Measurements from ENCODE around the gene DMD.
"Not testable (repeated sequence)": the region's sequence is repeated elsewhere in the genome, so short reads cannot be mapped to it uniquely, and the experiment has no call there.

The DMD gene

DNA sequence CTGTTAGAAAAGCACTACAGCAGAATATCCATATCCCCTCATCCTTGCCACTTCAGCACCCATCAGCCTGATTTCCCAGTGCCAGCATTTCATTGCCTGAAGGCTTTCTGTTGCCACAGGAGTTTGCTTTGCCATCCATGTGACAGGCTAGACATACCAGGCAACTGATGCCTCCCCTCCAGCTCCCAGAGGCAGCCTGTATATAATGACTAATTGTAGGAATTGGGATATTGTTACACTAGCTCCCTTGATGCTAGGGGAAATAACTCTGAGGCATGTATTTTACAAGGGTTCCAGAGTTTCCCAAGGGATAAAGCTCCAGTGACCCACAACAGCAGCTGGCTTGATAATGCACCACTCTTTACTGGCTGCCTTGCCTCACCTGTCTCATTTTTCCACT, 1531.5 kb downstream of the DMD start:
- DNase-seq: no peak

DNA sequence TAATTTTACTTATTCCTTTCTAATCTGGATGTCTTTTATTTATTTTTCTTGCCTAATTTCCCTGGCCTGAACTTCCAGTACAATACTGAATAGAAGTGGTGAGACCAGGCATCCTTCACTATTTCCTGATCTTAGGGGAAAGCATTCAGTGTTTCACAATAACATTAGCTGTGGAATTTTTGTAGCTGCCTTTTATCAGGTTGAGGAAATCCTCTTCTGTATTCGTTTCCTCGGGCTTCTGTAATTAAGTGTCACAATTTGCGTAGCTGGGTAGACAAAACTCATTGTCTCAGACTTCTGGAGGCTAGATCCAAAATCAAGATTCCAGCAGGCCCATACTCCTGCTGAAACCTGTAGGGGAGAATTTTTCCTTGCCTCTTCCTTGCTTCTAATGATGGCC, 1541.1 kb downstream of the DMD start:
- DNase-seq: no peak

DNA sequence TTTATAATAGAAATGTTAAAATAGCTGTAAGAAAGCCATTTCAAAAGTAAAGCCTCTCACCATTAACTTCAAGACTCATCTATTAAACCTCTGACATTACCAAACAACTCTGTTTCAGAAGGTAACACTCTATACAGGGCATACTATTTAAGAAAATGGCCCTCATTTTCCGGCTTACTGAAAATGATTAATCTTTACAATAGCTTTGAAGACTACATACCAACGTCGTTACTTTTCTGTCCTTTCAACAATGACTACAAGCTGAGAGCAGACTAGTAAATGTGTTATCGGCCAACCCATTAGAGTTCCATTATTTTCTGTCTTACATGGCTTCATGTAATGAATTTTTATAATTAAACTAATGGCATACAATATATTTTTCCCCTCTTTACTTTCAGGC, 1545.9 kb downstream of the DMD start:
- no peak for DNase-seq

DNA sequence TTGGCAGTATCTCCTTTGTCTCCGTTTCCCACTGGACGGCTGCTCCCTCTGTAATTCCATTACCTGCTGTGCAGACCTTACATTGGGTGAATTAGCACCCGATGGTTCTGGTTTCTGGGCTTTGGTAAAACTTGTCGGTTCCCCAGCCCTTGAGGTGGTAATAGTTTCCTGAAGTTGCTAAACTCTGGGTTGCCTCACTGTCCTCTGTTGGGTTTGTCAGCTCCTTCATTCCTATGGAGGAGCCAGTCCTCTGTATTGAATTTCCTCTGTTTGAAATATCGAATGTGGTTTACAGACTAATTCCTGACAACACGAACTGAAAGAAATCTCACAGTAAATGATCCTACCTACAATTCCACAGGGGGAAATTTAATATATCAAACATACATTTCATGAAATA, 1548.2 kb downstream of the DMD start:
- DNase-seq: no peak

DNA sequence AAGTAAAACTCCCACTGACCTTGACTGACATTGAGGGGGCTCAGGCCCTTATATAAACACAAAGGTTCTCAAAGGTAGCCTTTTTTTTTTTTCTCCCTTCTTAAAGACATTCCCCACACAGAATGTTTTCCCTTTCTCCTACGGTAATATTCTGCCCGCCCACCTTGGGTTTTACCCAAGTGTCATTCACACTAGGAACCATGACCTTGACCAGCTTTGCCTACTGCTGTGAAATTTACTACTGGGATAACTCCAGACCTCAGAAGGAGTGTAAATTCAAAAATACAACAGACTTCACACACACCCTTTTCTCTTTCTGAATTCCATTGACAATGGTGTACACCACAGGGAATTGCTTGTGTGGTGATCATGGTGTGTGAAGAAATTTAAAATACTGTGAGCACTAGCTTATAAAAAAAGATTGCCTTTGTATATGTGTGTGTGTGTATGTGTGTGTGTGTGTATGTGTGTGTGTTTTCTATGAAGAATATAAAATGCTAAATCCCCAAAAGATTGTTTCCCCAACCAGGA, 1550.0 kb downstream of the DMD start:
- no peak for DNase-seq

DNA sequence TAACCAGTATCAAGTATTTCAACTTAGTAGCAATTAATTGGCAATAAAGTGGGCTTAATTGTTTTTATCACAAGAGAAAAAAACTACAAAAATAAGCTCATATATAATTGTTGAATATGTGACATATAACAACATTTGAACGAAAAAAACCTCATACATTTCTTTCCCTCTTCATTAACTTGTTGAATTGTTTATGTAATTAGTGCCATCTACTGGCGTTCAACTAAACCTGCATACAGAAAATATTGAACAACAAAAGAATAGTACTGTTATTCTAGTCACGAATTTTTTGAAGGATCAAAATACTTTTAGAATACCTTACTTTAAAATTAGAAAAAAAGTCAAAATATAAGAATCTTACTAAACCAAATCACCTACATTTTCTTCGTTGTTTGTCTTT, 1553.0 kb downstream of the DMD start:
- peak; percentile 36 for DNase-seq

DNA sequence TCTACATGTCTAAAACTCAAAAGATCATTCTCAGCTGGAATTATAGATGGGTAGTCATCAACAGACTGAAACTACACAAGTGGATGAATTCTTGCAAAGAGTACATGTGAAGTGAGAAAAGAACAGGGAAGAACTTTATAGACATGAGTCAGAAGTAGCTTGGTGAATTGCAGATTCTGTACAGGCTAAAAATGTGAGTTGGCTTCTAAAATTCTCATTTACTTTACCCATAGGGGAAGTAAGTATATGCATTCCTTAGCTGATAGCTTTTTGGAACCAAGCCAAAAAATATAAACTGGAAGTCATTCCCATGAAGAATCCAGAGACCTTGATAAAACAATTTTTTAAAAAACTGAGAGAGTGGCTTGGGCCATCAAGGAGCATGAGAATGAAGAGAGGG, 1555.3 kb downstream of the DMD start:
- peak; percentile 79 for DNase-seq

DNA sequence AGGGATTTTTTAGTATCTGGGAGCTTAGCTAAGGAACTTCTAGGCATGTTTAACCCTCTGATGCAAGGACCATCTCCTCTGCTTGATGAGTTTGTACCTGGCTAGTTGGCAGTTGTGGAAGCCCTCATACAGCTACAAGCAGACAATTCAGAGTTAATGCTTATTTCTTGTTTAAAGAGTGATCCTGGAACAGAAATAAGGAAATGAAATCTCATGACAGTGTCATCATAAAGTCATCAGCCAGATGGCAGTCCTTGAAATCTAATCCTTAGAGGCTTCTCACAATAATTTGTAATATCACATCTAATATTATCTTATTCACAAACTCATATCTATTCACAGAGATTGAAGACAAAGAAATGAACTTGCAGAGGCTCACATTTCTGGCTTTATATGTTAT, 1557.9 kb downstream of the DMD start:
- DNase-seq: no peak

DNA sequence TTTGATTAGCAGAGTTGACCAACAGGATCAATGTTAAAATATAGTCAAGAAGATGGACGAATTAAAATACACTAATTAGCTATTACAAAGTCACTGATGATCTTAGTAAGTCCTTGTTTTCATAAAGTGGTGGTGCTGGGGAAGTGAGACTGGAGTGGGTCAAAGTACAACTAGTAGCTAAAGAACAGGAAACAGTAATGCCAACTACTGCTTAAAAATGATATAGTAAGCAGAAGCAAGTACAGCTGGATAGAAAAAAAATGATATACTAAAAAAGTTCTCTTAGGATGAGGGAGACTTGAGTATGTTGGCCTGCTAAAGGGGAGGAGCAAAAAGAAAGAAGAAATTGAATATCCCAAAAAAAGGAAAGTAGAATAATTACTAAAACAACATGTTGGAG, 1558.7 kb downstream of the DMD start:
- no peak for DNase-seq

DNA sequence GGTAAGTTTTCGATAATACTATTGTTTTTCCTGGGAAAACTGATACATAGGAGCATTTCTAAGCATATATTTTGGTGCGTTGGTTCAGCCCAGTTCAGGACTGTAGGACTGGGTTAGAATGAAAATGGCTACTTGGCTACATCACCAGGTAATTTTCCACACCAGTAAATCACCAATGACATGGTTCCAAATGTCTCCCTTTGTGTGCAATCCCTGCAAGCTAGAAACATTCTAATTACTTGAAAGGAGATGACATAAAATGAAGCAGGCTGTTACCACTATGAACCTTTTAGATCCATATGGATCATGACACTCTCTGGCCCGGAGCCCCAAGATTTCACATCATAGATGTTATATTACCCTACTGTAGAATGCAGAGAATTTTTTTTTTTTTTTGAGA, 1562.1 kb downstream of the DMD start:
- no peak for DNase-seq

DNA sequence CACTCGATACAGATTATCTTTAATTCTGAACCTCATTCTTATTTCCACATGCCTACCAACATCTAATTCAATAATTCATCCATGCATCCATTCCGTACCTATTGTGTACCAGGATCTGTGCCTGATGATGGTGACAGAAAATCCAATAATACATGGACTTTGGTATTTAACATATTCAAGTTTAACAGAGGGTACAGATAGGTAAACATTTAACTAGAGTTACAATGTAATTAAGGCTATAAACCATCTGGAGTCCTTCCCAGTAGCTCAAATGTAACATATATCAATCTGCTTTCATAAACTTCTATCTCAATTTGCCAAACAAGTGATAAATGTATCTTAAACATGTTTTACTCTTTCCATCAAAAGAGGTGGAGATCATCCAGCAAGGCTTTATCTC, 1578.0 kb downstream of the DMD start:
- no peak for DNase-seq

DNA sequence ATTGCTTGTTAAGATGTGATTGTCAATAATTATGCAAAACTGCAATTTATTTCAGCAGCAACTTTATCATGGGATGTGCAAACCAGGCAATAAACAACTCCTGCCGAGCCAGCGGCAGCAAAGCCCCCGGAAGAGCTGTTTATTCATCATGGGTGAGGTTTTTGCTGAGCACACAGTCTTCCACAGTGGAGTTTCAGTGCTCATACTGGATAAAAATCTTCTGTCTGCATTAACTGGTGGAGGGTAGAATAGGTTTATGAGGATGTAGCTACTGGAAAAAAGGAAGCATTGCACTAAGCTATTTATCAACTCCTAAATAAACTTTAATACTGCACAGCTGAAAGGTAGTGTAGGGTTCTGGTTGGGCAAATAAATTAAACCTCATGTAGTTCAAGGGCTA, 1582.2 kb downstream of the DMD start:
- DNase-seq: no peak

DNA sequence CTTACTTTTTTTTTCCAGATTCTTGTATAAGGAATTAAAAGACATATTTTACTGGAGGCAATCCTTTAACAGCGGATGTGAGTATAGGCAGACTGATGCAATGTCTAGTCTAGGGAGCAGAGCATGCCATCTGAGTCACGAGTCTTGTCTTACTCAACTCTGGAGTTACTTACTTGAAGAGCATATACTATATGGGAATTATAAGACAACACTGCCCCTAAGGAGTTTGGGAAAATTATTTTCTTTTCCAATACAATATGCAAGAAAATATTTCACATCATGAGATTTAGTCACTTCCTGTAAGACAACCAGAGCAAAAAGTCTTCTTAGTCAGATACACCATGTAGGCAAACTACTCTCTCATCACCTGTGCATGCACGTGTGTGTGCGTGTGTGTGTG, 1602.2 kb downstream of the DMD start:
- peak; percentile 93 for DNase-seq

DNA sequence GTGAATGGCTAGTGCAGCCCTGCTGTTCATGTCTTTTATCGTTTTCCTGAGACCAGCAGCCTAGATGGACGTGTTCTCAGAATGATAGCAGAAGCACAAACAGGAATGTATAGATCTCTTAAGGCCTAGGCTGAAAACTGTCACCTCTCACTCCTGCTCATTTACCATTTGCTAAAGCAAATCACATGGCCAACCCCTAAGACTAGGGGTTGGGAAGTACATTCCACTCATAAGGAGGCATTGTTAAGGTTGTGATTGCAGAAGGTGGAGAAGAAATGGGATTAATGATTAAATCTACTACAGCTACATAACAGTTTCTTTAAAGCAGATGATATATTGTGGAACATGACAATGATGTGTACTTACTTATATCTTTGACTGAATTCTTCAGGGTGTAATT, 1602.7 kb downstream of the DMD start:
- DNase-seq: peak; percentile 6

DNA sequence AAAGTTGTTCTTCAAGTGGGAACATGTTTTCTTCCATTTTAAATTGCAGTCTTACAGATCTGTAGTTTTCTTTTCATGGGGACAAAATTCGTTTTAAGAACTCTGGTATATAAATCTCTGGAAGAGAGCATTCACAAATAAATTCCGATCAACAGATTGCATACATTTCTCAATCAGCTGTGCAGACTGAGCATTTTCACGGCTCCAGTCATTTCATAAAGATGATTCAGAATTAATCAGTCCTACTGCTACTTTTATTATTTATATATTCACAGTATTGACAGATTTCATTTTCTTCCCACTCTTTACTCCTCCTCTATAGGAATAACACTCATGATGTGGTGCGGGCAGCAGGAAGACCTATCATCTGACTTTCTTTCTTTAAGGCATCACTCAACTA, 1604.6 kb downstream of the DMD start:
- peak; percentile 11 for DNase-seq

DNA sequence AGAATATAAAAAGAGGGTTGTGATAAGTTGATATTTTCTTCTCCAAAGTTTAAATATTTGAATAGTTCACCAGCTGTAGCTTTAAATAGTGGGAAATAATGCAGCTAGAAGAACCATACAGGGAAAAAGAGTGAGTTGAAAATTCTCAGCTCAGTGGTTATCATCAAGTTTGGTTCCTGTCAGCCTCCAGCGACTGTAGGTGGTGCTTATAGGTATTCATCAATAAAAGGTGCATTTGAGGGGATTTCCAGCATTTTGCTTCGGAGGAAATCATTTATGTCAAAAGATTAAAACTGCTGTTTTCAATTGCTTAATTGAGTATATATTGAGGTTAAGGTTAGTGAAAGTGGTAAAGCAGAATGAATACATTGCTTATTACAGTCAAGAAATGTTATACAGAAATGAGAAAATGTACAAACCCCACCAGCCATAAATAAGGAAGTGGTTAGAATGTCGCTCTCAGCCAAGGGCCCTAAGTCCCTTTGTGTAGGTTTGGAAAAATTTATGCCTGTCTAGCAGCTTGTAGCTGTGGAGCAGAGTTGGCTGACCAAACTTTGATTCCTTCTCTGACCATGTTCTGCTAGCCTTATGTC, 1606.6 kb downstream of the DMD start:
- no peak for DNase-seq

DNA sequence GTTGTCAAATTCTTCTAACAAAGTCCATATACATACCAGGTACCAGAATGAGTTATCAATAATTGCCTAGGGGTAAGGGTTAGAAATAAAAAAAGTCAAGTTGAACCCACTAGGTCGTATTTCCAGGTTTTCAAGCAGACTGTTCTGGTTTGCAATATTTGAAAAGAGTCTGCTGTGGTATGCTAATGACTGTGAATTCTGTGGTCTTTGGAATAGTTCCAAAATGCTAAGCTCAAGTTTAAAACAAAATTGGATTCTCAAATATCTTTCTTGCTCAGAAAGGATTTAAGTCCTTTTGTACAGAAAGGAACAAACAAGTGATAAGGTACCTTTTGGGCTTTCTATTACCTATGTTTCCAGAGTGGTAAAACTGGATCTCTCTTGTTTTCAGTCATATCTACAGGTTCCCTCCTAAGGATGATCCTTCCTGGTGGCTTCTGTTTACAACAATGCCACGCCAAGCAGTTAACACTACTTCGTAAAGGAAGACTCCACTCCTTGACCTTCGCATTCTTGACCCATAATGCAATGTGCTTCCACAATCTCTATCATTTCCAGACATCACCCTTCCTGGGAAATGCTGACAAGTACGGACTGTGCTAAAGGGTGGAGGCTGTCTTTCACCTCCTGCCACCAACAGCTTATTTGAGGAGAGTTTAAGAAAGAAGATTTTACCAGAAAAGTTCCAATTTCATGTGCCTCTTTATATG, 1607.8 kb downstream of the DMD start:
- DNase-seq: peak; percentile 44

DNA sequence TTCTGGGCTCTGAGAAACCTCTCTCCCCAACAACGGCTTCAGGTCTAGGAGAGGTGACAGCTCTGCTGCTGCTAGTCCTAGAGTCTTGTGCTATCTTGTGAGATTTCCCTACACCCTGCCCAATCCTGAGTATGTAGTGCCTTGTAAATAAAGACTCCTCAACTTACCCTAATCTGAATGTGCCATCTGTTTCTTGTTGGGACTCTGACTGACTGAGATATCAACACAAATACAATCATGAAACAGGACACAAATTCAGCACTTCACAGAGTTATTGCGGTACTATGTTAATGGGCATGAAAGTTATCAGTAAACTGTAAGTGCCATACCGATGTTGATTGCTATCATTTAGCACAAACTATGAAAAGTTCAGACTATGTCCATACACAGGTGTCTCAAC, 1610.5 kb downstream of the DMD start:
- no peak for DNase-seq

DNA sequence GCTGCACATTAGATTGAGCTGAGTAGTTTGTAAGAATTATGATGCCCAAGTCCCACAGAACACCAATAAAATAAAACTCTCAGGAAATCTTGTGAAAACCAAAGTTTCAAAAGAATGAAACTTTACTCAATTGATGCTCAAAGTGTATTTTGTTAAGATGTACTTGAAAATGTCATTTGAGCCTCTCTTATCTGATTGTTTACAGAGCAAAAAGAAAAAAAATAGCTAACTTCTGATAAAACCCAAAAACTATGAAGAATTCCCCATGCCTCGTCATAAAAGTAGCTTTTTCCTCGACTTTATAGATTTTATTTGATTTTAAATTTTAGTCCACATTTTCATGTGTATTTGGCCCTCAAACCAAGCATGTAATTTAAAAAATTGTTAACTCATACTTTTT, 1618.0 kb downstream of the DMD start:
- no peak for DNase-seq

DNA sequence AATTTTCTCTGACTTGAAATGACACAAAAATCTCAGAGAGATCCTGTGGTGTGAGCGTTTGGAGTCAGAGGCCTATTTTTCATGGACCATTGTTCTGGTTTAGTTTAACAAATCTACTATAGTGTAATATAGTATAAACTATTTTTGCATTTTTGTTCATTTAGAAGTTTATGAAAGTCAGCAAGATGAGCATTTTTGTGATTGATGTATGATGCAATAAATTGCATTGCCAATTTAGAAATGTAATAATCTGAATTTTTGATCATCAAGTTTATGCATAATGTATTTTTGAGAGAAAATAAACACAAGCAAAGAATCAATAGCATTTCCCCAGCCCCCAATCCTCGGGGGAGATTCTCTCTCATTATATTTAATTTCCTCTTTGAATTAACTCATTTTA, 1620.0 kb downstream of the DMD start:
- no peak for DNase-seq

DNA sequence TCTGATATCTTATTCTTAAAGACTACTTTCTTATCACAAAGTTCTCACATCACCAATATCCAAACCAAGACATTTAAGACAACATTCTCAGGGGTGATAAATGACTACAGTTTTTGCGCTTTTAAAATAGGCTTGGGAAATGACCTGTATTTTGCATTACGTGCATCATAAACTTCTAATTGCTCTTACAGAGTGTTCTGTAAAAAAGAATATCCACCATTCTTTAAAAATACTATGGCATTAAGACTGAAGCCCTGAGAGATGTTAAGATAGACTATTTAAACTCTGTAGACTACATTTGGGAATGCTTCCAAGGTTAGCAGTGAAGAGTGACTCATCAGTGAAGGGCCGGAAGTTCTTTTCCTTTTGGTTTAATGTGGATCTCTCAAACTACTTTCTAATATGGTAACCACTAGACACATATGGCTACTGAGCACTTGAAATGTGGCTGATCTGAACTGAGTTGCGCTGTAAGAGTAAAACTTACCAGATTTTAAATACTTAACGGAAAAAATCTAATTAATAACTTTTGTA, 1620.7 kb downstream of the DMD start:
- DNase-seq: peak; percentile 77

DNA sequence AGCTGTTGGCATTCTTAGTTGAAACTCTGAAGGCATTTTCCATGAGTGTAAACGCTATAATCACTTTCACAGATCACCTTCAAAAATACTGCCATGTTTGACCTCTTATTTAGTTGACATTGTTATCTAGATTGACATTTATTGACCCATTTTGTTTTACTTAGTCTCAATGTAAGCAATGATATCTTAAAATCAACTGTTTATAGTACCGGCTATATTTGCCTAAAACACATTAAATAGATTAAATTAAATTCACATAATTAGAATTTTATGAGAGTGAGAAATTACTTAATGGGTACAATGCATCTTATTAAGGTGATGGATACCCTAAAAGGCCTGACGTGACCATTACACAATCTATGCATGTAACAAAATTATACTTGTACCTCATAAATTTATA, 1621.8 kb downstream of the DMD start:
- DNase-seq: no peak

DNA sequence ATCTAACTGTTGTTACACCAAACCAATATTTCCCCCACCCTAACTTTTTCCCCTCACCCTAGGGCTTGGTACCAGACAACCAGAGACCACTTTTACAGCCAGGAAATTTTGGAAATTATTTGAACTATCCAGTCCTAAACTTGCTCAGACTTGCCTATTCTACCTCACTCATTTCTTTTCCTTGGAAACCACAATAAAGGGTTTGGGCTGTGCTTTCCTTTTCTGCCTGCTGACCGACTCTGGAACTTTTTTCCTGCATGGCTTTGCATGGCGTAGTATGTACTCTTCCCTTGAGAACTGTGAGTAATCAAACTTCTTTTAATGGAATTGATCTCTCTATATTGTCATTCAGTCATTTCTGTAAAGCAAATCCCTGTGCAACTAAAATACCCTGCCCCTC, 1623.0 kb downstream of the DMD start:
- no peak for DNase-seq

DNA sequence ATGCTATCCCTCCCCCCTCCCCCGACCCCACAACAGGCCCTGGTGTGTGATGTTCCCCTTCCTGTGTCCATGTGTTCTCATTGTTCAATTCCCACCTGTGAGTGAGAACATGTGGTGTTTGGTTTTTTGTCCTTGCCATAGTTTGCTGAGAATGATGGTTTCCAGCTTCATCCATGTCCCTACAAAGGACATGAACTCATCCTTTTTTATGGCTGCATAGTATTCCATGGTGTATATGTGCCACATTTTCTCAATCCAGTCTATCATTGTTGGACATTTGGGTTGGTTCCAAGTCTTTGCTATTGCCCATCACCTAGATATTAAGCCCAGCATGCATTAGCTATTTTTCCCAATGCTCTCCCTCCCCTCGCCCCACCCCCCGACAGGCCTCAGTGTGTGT, 1627.5 kb downstream of the DMD start:
- DNase-seq: not testable (repeated sequence)

All from fibroblast of skin of back (primary cell).